Body of pancreas (tissue), 4 donors: ENCODE data around the gene MYO1E. TPM values are rescaled to one million over a fixed set of nuclear protein-coding genes. Genes with fewer than 3 reads are reported as not detected.
A peak's percentile ranks its signal among the peaks of the same experiment; 100 is the strongest.

Experiments used
- ATAC-seq: fragments of 150-250 bp; one replicate; pipeline ENCODE4 v1.9.1; 2016
- DNase-seq, 4 donors: peaks; one replicate each; pipeline ENCODE4 v3.0.0-alpha.2; 2019
- H3K27ac ChIP-seq, 4 donors: fragments of 200-600 bp; sonication (generic); 1 replicate in 3 of 4; 2 replicates in 1 of 4; pipeline versions ENCODE4 v1.5.1 to v1.6.1; 2016 to 2019; ENCODE audit warnings: mild to moderate bottlenecking in 1 of 4, mixed read lengths in 1 of 4, moderate library complexity in 1 of 4
- H3K27me3 ChIP-seq, 2 donors: fragments of 200-600 bp; sonication (generic); one replicate each; pipeline ENCODE4 v1.6.0; 2016; ENCODE audit warnings: mild to moderate bottlenecking in 1 of 2
- H3K36me3 ChIP-seq, 2 donors: fragments of 200-600 bp; sonication (generic); replicated peaks in 1 of 2; 2 replicates each; pipeline ENCODE4 v1.5.1; 2016; ENCODE audit warnings: low read depth in 2 of 2; ENCODE audit not compliant: insufficient read depth in 1 of 2
- H3K4me1 ChIP-seq: fragments of 200-600 bp; sonication (generic); one replicate; pipeline ENCODE4 v1.6.0; 2016
- H3K4me3 ChIP-seq, 2 donors: fragments of 200-600 bp; sonication (generic); 1 replicate in 1 of 2; 2 replicates in 1 of 2; pipeline ENCODE4 v1.5.1; 2016 to 2019
- H3K9me3 ChIP-seq, 3 donors: fragments of 200-600 bp; sonication (generic); 1 replicate in 2 of 3; 2 replicates in 1 of 3; pipeline ENCODE4 v1.5.1; 2016
- POLR2A ChIP-seq, 3 donors: fragments of 450-650 bp; IDR thresholded peaks; one replicate each; pipeline ENCODE4 v1.6.1; 2016; ENCODE audit warnings: antibody characterized with exemption in 3 of 3, mild to moderate bottlenecking in 2 of 3
- WGBS, 2 donors: methylation state at CpG; one replicate each; pipeline ENCODE4 v1.1.5; 2017; 5-methylcytosine and 5-hydroxymethylcytosine counted together
- intact Hi-C: fragments of 100-400 bp; cut with DNase I; formaldehyde crosslinking; loops from one replicate; pipeline ENCODE4 v1.15.1; 2023
- total RNA-seq, 2 donors: library from RNA; depleted of rRNA; stranded (reverse); fragments of >200 nt; gene quantifications; one replicate each; pipeline ENCODE4 v1.1.0, GENCODE V29; 2016
- TF ChIP-seq, protein P1 (sequence below), 7 experiments: fragments of 450-650 bp in 4 of 7; fragments of 200-600 bp in 3 of 7; sonication (generic) in 3 of 7; IDR thresholded peaks; one replicate each; pipeline ENCODE4 v1.5.1; 2016 to 2019; ENCODE audit warnings: antibody characterized with exemption in 7 of 7

MYO1E gene
- total RNA-seq, 2 donors from 2014 or later, result 14.0 to 48.5 TPM

DNA sequence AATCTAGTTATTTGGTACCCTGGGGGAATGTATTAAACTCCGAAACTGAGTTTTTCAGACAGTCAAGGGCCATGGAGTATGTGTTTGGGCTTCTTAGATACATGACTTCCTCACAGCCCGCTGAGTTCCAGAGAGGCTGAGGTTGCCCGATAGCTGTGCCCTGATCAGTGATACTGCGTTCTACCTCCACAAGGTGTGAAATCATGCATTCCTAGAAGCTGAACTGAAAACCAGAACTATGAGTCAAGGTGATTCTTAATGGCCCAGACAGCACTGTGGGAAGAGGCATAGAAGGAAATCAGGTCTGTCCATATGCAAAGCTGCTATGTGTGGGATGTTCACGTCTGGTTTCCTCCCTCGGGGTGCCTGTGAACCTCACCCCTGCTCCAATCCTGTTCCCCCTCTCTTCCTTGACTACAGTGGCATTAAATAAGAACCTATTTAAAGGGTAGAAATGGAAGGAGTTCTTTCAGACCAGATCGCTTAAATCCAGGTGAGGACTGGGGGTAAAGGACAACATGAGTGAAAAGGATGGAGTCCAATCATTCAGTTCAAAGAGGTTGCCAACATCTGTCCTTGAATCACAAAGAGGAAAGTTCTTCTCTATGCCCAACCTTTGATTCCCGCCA is 74.3 kb downstream of the MYO1E start:
- H3K4me1 ChIP-seq, result peaks cover 11% of the 10 kb centered on the region
- no peak overlapping the region for H3K4me3 ChIP-seq
- intact Hi-C loops, result no loop called here
- no peaks in the 10 kb centered on the region for H3K36me3 ChIP-seq
- no peaks in the 10 kb centered on the region for H3K9me3 ChIP-seq
- ATAC-seq, result no peak
- WGBS, 2 donors, result 90 to 95% methylated on average over 8 of the region's 8 CpGs
- no peaks in the 10 kb centered on the region for H3K27me3 ChIP-seq
- no peak overlapping the region for H3K27ac ChIP-seq
- no peak for DNase-seq
- TF ChIP-seq, protein P1, sequence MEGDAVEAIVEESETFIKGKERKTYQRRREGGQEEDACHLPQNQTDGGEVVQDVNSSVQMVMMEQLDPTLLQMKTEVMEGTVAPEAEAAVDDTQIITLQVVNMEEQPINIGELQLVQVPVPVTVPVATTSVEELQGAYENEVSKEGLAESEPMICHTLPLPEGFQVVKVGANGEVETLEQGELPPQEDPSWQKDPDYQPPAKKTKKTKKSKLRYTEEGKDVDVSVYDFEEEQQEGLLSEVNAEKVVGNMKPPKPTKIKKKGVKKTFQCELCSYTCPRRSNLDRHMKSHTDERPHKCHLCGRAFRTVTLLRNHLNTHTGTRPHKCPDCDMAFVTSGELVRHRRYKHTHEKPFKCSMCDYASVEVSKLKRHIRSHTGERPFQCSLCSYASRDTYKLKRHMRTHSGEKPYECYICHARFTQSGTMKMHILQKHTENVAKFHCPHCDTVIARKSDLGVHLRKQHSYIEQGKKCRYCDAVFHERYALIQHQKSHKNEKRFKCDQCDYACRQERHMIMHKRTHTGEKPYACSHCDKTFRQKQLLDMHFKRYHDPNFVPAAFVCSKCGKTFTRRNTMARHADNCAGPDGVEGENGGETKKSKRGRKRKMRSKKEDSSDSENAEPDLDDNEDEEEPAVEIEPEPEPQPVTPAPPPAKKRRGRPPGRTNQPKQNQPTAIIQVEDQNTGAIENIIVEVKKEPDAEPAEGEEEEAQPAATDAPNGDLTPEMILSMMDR (IDR thresholded peaks at IDR 0.05), result no peak
- no peak for TF ChIP-seq POLR2A (IDR thresholded peaks at IDR 0.05)

DNA sequence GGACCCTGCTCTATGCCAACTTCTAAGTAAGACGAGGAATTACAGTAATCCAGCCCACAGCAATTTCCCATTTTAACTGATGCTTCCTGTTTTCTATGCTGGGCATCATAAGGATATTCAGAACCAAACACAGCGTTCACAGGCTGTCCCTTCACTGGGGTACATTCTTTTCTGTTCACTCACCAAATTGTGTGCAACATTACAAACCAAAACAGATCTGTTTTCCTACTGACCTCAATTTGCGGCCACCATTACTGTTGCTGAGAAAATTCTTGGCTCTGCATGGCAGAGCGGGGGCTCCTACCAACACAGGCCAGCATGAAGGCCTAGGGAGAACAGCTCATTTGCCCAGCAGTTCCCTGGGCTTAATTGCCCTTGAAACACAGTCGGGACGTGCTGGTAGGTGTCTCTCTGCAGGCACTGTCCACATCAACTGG is 76.5 kb downstream of the MYO1E start:
- WGBS, 2 donors, result 53 to 68% methylated on average over 6 of the region's 6 CpGs
- H3K36me3 ChIP-seq, result no peaks in the 10 kb centered on the region
- ATAC-seq (no peak), DNase-seq (peak in 1 of 4 donors; percentile 17)
- TF ChIP-seq, protein P1 (IDR thresholded peaks at IDR 0.05), result no peak
- no peak for TF ChIP-seq POLR2A (IDR thresholded peaks at IDR 0.05)
- peak overlapping the region in 3 of 4 donors; percentile 65 to 73 (median 71) for H3K27ac ChIP-seq
- intact Hi-C loops, result no loop called here
- no peaks in the 10 kb centered on the region for H3K9me3 ChIP-seq
- no peaks in the 10 kb centered on the region for H3K27me3 ChIP-seq
- no peak overlapping the region for H3K4me3 ChIP-seq
- peaks cover 16% of the 10 kb centered on the region for H3K4me1 ChIP-seq

DNA sequence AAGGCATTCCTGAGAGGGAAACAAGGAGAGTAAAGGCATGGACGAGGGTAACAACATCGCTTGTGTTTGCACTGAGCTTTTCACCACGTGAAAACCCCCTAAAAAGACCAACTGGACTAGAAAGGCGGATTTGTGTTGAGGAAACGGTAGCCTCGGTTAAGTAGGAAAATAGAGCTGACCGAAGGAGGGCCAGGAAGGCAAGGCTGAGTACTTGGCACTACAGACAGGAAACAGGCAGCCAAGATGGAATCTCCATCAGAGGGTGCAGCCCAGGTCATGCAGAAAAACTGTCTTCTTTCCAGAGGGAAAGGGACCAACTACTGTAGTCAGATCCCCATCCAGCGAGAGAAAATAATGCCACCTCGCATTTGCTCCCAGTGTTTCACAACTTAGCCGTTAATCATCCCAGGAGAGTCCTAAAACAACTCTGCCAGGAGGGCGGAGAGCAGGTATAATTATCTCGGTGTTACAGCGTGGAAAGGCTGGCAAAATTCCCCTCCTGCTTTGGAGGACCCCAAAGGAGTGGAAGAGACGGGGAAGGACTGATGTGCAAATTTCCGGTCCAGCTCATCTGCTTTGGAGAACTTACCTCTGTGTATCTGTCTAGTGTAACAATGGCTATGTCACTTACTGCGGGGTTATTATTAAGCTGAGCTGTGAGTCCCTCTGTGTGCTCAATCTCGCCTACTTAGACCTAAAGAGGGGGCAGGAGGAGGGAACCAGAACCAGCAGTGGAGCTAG is 77.2 kb downstream of the MYO1E start:
- Histone ChIP-seq H3K27ac (peak overlapping the region; percentile 5 to 73 (median 68)), H3K27me3 (no peaks in the 10 kb centered on the region), H3K4me1 (peaks cover 16% of the 10 kb centered on the region), H3K36me3 (no peaks in the 10 kb centered on the region), H3K9me3 (no peaks in the 10 kb centered on the region), H3K4me3 (no peak overlapping the region)
- DNase-seq, result peak in 2 of 4 donors; percentile 16 to 31
- 62 to 68% methylated on average over 16 to 17 of the region's 17 CpGs for WGBS, 2 donors
- no peak for ATAC-seq
- no peak for TF ChIP-seq POLR2A (IDR thresholded peaks at IDR 0.05)
- TF ChIP-seq, protein P1 (IDR thresholded peaks at IDR 0.05), result no peak
- intact Hi-C loops, result no loop called here

DNA sequence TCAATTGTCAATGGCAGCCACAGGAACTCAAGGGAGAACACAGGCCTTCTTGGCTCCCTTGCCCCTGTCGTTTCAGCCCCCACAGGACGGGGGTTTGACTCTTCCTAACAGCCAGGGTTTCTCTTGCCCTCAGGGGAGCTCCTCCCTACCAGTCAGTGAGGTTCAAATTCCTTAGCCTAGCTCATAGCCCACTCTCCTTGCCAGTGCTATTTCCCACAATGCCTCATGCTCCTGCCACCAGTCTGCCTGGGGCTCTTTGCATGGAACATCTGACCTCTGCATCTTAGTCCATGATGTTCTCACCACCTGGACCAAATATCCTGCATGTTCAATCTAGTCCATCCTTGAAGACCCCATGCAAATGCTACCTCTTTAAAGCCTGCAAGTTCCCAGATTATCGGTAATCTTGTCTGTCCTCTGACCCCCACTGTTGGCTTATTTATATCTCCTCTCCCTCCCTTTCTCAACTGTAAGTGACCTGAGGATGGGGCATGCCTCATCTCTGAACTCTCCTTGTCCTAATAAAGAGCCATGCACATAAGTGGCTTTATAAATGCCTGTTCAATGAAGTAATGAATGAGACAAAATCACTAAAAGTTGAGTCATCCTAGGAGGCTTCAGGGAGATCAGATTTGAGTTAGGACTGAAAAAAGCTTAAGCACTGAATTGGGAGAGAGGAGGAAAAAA is 78.0 kb downstream of the MYO1E start:
- ATAC-seq, result no peak
- WGBS, 2 donors, result 84 to 91% methylated on average over 3 of the region's 3 CpGs
- Histone ChIP-seq H3K27ac (peak overlapping the region; percentile 10 to 73 (median 68)), H3K4me3 (no peak overlapping the region), H3K4me1 (peaks cover 16% of the 10 kb centered on the region), H3K27me3 (no peaks in the 10 kb centered on the region), H3K36me3 (no peaks in the 10 kb centered on the region), H3K9me3 (no peaks in the 10 kb centered on the region)
- DNase-seq, result no peak
- no peak for TF ChIP-seq POLR2A (IDR thresholded peaks at IDR 0.05)
- TF ChIP-seq, protein P1 (IDR thresholded peaks at IDR 0.05), result no peak
- intact Hi-C loops, result no loop called here
